BLaER1 (cell line): ENCODE measurements around the gene TUBA1C.
"Not testable (repeated sequence)": the region's sequence is repeated elsewhere in the genome, so short reads cannot be mapped to it uniquely, and the experiment has no call there.

ENCODE experiments used
- H3K27ac ChIP-seq: shearing (Covaris generic); formaldehyde crosslinking; 2 replicates; pipeline ENCODE4 v1.8.1; 2022
- H3K27me3 ChIP-seq: shearing (Covaris generic); formaldehyde crosslinking; 2 replicates; pipeline ENCODE4 v1.8.1; 2022
- H3K36me3 ChIP-seq: shearing (Covaris generic); formaldehyde crosslinking; 2 replicates; pipeline ENCODE4 v1.8.1; 2022
- H3K4me1 ChIP-seq: shearing (Covaris generic); formaldehyde crosslinking; 2 replicates; pipeline ENCODE4 v1.8.1; 2022
- H3K4me2 ChIP-seq: shearing (Covaris generic); formaldehyde crosslinking; 2 replicates; pipeline ENCODE4 v1.8.1; 2022
- H3K4me3 ChIP-seq: shearing (Covaris generic); formaldehyde crosslinking; 2 replicates; pipeline ENCODE4 v1.8.1; 2022
- H3K9ac ChIP-seq: shearing (Covaris generic); formaldehyde crosslinking; 2 replicates; pipeline ENCODE4 v1.8.1; 2022
- H3K9me3 ChIP-seq: shearing (Covaris generic); formaldehyde crosslinking; 2 replicates; pipeline ENCODE4 v1.8.1; 2022
- H4K20me1 ChIP-seq: shearing (Covaris generic); formaldehyde crosslinking; 2 replicates; pipeline ENCODE4 v1.8.1; 2022
- Cebpa-rat ChIP-seq: shearing (Covaris generic); IDR thresholded peaks from 2 replicates; pipeline ENCODE4 v1.8.1; 2022

Gene TUBA1C

DNA sequence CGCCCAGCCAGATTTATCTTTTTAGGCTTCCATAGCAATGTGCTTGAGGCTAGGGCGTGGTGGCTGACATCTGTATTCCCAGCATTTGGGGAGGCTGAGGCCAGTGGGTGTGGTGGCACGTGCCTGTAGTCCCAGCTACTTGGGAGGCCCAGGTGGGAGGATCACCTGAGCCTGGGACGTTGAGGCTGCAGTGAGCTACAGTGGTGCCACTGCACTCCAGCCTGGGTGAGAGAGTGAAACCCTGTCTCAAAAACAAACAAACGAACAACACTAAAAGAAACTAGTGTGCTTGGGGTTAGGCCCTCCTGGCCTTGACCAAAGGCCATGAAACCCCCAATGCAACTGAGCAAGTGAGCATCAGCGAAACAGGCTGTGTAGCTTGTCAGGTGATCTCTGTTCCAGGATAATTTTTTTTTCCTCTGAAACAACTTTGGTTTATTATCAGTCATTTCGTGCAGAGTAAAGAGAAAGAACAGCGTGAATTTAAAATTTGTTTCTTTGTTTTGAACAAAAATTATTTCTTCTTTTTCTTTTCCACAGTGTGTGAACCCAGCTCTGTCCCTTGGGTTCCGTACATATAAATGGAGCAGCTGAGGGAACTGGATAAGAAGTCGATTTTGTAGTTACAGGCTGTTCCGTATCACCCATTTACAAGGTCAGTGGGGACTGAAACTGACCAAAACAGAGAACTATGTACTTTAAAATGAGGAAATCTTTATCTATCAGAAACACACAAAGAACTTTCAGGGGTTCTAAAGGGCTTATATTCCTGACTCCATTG, 8.8 kb upstream of the TUBA1C start:
- Histone ChIP-seq H3K4me1 (peaks cover 33% of the 10 kb centered on the region), H3K4me3 (no peak overlapping the region), H3K27ac (no peak overlapping the region), H3K27me3 (no peaks in the 10 kb centered on the region), H3K9me3 (no peaks in the 10 kb centered on the region), H3K36me3 (no peaks in the 10 kb centered on the region), H3K4me2 (no peak overlapping the region), H3K9ac (no peak overlapping the region), H4K20me1 (no peaks in the 10 kb centered on the region)
- TF ChIP-seq Cebpa-rat = no peak

DNA sequence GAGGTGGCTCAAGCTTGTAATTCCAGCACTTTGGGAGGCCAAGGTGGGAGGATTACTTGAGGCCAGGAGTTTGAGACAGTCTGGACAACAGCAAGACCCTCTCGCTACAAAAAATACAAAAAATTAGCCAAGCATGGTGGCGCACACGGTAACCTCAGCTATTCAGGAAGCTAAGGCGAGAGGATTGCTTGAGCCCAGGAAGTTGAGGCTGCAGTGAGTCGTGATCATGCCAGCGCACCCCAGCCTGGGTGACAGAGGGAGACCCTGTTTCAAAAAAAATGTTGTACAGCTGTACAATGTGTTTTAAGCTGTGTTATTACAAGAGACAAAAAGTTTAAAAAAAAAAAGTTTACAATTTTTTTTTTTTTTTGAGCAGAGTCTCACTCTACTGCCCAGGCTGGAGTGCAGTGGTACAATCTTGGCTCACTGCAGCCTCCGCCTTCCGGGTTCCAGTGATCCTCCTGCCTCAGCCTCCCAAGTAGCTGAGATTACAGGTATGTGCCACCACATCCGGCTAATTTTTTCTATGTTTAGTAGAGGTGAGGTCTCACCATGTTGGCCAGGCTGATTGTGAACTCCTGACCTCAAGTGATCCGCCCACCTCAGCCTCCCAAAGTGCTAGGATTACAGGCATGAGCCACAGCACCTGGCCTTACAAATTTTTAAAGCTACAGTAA, 7.2 kb upstream of the TUBA1C start:
- not testable (repeated sequence) for H3K36me3 ChIP-seq, H3K9me3 ChIP-seq, H3K27me3 ChIP-seq, H3K4me3 ChIP-seq, H3K9ac ChIP-seq, H3K27ac ChIP-seq, H4K20me1 ChIP-seq
- Histone ChIP-seq H3K4me1 (peaks cover 49% of the 10 kb centered on the region), H3K4me2 (peak overlapping the region; percentile 39)

GRCh38 chr12:49259452-49259851, 5.4 kb upstream of the TUBA1C start:
- Histone ChIP-seq H4K20me1 (no peaks in the 10 kb centered on the region), H3K9ac (no peak overlapping the region), H3K4me3 (no peak overlapping the region), H3K9me3 (no peaks in the 10 kb centered on the region), H3K36me3 (no peaks in the 10 kb centered on the region), H3K4me1 (peaks cover 64% of the 10 kb centered on the region), H3K4me2 (no peak overlapping the region), H3K27me3 (no peaks in the 10 kb centered on the region), H3K27ac (no peak overlapping the region)
- no peak for TF ChIP-seq Cebpa-rat

- H3K9ac ChIP-seq = peak overlapping the region; percentile 18; the same call in 1 of the 2 replicates
- H3K27ac ChIP-seq = no peak overlapping the region
- no peaks in the 10 kb centered on the region for H3K27me3 ChIP-seq
These were observed 4.7 kb upstream of the TUBA1C start for GRCh38 chr12:49260166-49260565.

DNA sequence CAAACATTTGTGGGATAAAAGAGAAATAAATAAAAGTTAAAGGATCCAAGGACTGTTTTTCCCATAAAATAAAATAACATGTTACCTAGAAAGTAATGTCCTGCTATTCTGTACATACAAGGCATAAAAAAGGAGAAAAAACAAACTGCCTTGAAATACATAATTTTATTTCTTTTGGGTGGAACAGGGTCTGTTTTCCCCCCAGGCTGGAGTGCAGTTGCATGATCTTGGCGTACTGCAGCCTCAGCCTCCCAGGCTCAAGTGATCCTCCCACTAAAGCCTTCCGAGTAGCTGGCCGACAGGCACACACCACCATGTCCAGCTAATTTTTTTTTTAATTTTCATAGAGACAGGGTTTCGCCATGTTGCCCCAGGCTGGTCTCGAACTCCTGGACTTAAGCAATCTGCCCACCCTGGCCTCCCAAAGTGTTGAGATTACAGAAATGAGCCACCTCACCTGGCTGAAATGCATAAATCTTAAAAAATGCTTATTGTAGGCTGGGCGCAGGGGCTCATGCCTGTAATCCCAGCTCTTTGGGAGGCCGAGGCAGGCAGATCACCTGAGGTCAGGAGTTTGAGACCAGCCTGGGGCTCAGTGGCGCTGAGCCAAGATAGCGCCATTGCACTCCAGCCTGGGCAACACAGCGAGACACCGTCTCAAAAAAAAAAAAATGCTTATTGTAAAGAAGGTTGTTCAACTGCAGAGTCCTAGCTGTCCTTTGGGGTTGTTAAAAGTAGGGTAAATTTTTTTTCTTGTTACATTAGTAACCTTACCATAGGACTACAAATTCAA, 4.1 kb upstream of the TUBA1C start:
- peak overlapping the region; percentile 51; the same call in 1 of the 2 replicates for H3K27ac ChIP-seq
- peaks cover 66% of the 10 kb centered on the region for H3K4me1 ChIP-seq
- no peaks in the 10 kb centered on the region for H3K9me3 ChIP-seq
- no peak overlapping the region for H3K4me3 ChIP-seq
- no peak for TF ChIP-seq Cebpa-rat
- peak overlapping the region; percentile 51 for H3K4me2 ChIP-seq
- no peaks in the 10 kb centered on the region for H4K20me1 ChIP-seq
- 0 out of 2 replicates have a peak overlapping the region, but pooled peaks have one; percentile 18 for H3K9ac ChIP-seq
- H3K27me3 ChIP-seq = no peaks in the 10 kb centered on the region
- H3K36me3 ChIP-seq = no peaks in the 10 kb centered on the region

More at GRCh38 chr12:49260166-49260565, 4.7 kb upstream of the TUBA1C start:
- Histone ChIP-seq H4K20me1 (no peaks in the 10 kb centered on the region), H3K4me2 (peak overlapping the region; percentile 51), H3K4me1 (peaks cover 64% of the 10 kb centered on the region), H3K4me3 (no peak overlapping the region), H3K9me3 (no peaks in the 10 kb centered on the region), H3K36me3 (no peaks in the 10 kb centered on the region)
- TF ChIP-seq Cebpa-rat = no peak

- Histone ChIP-seq H3K9ac (no peak overlapping the region), H3K4me2 (0 out of 2 replicates have a peak overlapping the region, but pooled peaks have one; percentile 90), H3K27ac (no peak overlapping the region), H3K27me3 (no peaks in the 10 kb centered on the region), H3K36me3 (peaks cover 4% of the 10 kb centered on the region), H3K4me3 (no peak overlapping the region), H4K20me1 (peaks cover 7% of the 10 kb centered on the region), H3K9me3 (no peaks in the 10 kb centered on the region), H3K4me1 (peaks cover 76% of the 10 kb centered on the region)
- TF ChIP-seq Cebpa-rat = no peak
These were observed 3.2 kb upstream of the TUBA1C start for GRCh38 chr12:49261721-49262120.

GRCh38 chr12:49263400-49263763, 1.5 kb upstream of the TUBA1C start:
- Histone ChIP-seq H3K9me3 (no peaks in the 10 kb centered on the region), H3K4me2 (peak overlapping the region; percentile 90), H3K4me1 (peaks cover 79% of the 10 kb centered on the region), H3K9ac (no peak overlapping the region; the same call in 1 of the 2 replicates), H3K36me3 (peaks cover 21% of the 10 kb centered on the region), H3K27ac (no peak overlapping the region), H3K4me3 (peak overlapping the region; percentile 91; the same call in 1 of the 2 replicates), H3K27me3 (no peaks in the 10 kb centered on the region), H4K20me1 (peaks cover 23% of the 10 kb centered on the region)
- no peak for TF ChIP-seq Cebpa-rat

DNA sequence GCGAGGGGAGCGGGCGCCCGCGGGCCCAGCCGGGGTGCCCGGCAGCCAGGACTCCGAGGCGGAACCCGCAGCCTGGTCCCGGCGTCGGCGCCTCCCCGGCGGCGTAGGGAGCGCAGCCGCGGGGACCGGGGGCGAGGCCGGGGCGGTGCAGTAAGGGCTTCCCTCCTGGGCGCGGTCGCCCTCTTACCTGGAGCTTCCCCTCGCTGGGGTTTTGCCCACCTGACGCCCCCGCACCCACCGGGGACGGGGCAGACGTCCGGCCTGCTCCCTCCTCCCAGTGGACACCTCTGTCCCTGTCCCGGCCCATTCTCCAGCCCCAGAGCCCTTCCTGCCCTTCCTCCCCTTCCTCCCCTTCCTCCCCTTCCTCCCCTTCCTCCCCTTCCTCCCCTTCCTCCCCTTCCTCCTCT, 413 bp upstream of the TUBA1C start:
- Histone ChIP-seq H3K9ac (peak overlapping the region; percentile 98), H3K36me3 (peaks cover 32% of the 10 kb centered on the region), H3K27ac (peak overlapping the region; percentile 96), H4K20me1 (peaks cover 34% of the 10 kb centered on the region), H3K4me2 (peak overlapping the region; percentile 90), H3K9me3 (no peaks in the 10 kb centered on the region), H3K27me3 (no peaks in the 10 kb centered on the region), H3K4me1 (peaks cover 77% of the 10 kb centered on the region), H3K4me3 (peak overlapping the region; percentile 91)
- TF ChIP-seq Cebpa-rat = no peak

DNA sequence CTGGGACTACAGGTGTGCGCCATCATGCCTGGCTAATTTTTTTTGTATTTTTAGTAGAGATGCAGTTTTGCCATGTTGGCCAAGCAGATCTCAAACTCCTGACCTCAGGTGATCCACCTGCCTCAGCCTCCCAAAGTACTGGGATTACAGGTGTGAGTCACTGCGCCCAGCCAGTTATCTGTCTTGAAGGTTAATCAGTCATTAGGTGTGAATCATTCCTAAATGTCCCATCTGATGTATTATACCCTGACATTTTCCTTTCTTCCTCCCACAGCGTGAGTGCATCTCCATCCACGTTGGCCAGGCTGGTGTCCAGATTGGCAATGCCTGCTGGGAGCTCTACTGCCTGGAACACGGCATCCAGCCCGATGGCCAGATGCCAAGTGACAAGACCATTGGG, 4.3 kb downstream of the TUBA1C start:
- H3K4me1 ChIP-seq = peaks cover 31% of the 10 kb centered on the region
- H4K20me1 ChIP-seq = peaks cover 70% of the 10 kb centered on the region
- not testable (repeated sequence) for H3K4me3 ChIP-seq, H3K27me3 ChIP-seq, H3K9me3 ChIP-seq, H3K4me2 ChIP-seq, H3K27ac ChIP-seq, H3K9ac ChIP-seq
- H3K36me3 ChIP-seq = peaks cover 77% of the 10 kb centered on the region
